T-helper 17 cell (primary cell): ENCODE data around the gene ZNF394. TPM values are rescaled to one million over a fixed set of nuclear protein-coding genes. Genes with fewer than 3 reads are reported as not detected.
"Not testable (repeated sequence)": the region's sequence is repeated elsewhere in the genome, so short reads cannot be mapped to it uniquely, and the experiment has no call there.

ENCODE experiments used
- ATAC-seq: fragments of 150-1000 bp; cut with Tn5 transposase; 2 replicates; pipeline ENCODE4 v1.10.0; 2021; ENCODE audit warnings: mild to moderate bottlenecking, moderate library complexity
- DNase-seq, 3 donors: peaks; one replicate each; pipeline versions ENCODE4 v3.0.0 to v3.0.0-alpha.2; 2020 to 2021
- H3K9me3 ChIP-seq: one replicate; pipeline ENCODE4 v1.7.0; 2013; ENCODE audit warnings: low read length, mild to moderate bottlenecking; ENCODE audit not compliant: control insufficient read depth, poor library complexity, severe bottlenecking
- H3K27ac Mint-ChIP-seq: one replicate; pipeline ENCODE4 v1.8.0; 2022; ENCODE audit warnings: mild to moderate bottlenecking, moderate library complexity, mixed read lengths
- H3K27me3 Mint-ChIP-seq: one replicate; pipeline ENCODE4 v1.8.0; 2022; ENCODE audit warnings: mixed read lengths
- H3K36me3 Mint-ChIP-seq: one replicate; pipeline ENCODE4 v1.8.0; 2022; ENCODE audit warnings: low read depth, mixed read lengths
- H3K4me1 Mint-ChIP-seq: one replicate; pipeline ENCODE4 v1.8.0; 2022; ENCODE audit warnings: mild to moderate bottlenecking, mixed read lengths
- H3K4me3 Mint-ChIP-seq: one replicate; pipeline ENCODE4 v1.8.0; 2022; ENCODE audit warnings: mild to moderate bottlenecking, moderate library complexity, mixed read lengths
- total RNA-seq, 4 donors: library from RNA in 2 of 4; stranded (reverse) in 2 of 4; gene quantifications; one replicate each; pipeline ENCODE4 v1.2.3 and lab custom pipeline; 2022 to 2026

Gene ZNF394
- total RNA-seq = 100 to 1,000 TPM; 189 to 198 TPM
- 139 to 230 reads per million in 2 donors for total RNA-seq (lab: John Stamatoyannopoulos, UW)

DNA sequence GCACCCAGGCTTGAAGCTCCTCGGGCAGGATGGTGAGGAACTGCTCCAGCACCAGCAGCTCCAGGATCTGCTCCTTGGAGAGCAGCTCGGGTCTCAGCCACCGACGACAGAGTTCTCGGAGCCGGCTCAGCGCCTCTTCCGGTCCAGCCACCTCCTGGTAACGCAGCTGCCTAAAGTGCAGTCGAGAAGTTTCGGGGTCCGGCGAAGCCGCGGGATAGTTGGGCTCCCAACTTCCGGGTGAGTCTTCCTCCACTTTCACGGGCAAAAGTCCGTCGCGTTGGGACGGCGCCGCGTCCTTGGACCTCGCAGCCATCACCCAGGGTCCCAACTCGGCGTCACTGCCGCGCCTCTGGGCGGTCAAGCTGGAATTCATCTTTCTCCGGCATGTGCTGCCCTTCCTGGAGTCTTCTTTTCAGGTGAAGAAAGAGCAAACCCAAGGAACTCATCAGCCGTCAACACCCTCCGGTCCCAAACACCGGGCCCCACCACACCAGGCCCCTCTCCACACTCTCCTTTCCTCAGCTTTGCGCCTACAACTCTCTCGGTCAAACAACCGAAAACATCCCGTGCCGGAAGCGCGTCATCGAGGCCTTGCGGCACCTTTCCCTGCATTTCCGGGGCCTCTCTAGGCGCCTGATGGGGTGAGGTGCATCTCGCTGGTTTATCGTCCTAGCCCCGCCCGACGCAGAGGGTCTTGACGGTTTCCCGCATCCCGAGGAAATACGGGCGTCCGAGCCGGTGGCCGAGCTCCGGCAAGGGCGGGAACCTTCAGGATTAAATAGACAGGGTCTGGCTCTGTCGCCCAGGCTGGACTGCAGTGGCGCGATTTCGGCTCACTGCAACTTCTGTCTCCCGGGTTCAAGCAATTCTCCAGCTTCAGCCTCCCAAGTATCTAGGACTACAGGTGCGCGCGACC is at the start of gene ZNF394:
Gene ZNF394, minus strand, starts transcription at position 561 of the 916 bp plus-strand sequence. Its CDS starts 188 bp downstream, at position 373.
- no peaks in the 10 kb centered on the region for H3K27me3 Mint-ChIP-seq
- peaks cover 19% of the 10 kb centered on the region for H3K4me1 Mint-ChIP-seq
- H3K27ac Mint-ChIP-seq = peak within 1 kb of the TSS; percentile 99
- no peaks in the 10 kb centered on the region for H3K9me3 ChIP-seq
- DNase-seq (peak; percentile 74 to 79 (median 77)), ATAC-seq (peak; percentile 51)
- peaks cover 4% of the 10 kb centered on the region for H3K36me3 Mint-ChIP-seq
- H3K4me3 Mint-ChIP-seq = peak within 1 kb of the TSS; percentile 100

DNA sequence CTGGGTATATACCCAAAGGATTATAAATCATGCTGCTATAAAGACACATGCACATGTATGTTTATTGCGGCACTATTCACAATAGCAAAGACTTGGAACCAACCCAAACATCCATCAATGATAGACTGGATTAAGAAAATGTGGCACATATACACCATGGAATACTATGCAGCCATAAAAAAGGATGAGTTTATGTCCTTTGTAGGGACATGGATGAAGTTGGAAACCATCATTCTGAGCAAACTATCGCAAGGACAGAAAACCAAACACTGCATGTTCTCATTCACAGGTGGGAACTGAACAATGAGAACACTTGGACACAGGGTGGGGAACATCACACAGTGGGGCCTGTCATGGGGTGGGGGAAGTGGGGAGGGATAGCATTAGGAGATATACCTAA is 49.5 kb upstream of the ZNF394 start:
- not testable (repeated sequence) for ATAC-seq, DNase-seq, H3K9me3 ChIP-seq, H3K27ac Mint-ChIP-seq, H3K36me3 Mint-ChIP-seq, H3K4me3 Mint-ChIP-seq, H3K27me3 Mint-ChIP-seq
- H3K4me1 Mint-ChIP-seq = peaks cover 20% of the 10 kb centered on the region

DNA sequence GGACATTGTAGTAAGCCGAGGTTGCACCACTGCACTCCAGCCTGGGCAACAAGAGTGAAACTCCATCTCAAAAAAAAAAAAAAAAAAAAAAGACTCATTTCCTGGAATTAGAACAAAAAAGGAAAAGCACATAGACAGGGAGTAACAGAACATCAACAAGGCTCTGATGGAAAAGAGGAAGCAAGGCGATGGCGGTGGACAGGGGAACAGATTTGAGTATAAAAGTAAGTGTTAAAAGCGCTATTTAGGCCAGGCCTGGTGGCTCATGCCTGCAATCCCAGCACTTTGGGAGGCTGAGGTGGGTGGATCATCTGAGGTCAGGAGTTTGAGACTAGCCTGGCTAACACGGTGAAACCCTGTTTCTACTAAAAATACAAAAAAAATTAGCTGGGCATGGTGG is 45.2 kb upstream of the ZNF394 start:
- H3K4me1 Mint-ChIP-seq, H3K9me3 ChIP-seq, ATAC-seq, H3K4me3 Mint-ChIP-seq, H3K36me3 Mint-ChIP-seq, DNase-seq, H3K27me3 Mint-ChIP-seq: not testable (repeated sequence)
- peak overlapping the region; percentile 41 for H3K27ac Mint-ChIP-seq

DNA sequence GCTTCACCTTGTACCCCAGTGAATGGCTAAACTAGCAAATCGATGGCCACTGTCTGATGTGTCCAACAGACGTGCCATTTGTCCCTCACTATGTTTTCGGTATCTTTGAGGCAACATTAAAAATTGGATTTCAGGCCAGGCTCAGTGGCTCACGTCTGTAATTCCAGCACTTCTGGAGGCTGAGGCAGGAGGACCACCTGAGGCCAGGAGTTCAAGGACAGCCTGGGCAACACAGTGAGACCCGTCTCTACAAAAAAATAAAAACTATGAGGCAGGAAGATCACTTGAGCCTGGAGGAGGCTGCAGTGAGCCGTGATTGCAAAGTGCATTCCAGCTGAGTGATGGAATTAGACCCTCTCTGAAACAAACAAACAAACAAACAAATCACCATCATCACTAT is 43.8 kb upstream of the ZNF394 start:
- ATAC-seq (no peak), DNase-seq (no peak)
- no peaks in the 10 kb centered on the region for H3K27me3 Mint-ChIP-seq
- H3K9me3 ChIP-seq = no peaks in the 10 kb centered on the region
- no peaks in the 10 kb centered on the region for H3K4me1 Mint-ChIP-seq
- H3K27ac Mint-ChIP-seq = no peak overlapping the region
- no peaks in the 10 kb centered on the region for H3K36me3 Mint-ChIP-seq
- H3K4me3 Mint-ChIP-seq = no peak overlapping the region

DNA sequence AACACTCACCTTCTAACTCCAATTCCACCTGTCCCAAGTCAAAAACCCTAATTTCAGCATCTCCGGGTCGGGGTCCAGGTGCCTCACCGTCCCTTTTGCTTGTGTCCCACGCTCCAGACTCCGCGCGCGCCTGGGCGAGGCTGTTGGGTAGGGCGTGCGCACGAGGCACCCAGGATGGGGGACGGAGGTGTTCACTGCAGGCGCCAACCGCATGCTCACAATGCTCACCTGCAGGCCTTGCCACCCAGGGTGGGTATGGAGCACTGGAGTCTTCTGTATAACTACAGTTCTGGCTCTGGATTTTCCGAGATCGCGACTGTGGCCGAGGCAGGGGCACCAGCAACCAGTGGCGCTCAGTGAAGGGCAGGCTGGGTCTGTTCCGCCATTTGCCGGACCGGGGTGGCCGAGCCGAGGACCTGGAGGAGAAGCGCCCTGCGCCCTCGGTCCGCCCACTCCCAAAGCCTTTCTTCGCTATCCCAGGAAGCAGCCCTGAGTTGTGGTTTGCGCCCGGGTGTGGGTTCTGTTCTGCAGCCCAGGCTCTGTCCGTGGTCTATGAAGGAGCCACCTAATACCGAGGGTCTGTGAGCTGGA is 43.1 kb upstream of the ZNF394 start:
- H3K4me3 Mint-ChIP-seq = no peak overlapping the region
- H3K9me3 ChIP-seq = no peaks in the 10 kb centered on the region
- ATAC-seq (no peak), DNase-seq (no peak)
- H3K4me1 Mint-ChIP-seq = no peaks in the 10 kb centered on the region
- no peaks in the 10 kb centered on the region for H3K27me3 Mint-ChIP-seq
- no peaks in the 10 kb centered on the region for H3K36me3 Mint-ChIP-seq
- no peak overlapping the region for H3K27ac Mint-ChIP-seq

DNA sequence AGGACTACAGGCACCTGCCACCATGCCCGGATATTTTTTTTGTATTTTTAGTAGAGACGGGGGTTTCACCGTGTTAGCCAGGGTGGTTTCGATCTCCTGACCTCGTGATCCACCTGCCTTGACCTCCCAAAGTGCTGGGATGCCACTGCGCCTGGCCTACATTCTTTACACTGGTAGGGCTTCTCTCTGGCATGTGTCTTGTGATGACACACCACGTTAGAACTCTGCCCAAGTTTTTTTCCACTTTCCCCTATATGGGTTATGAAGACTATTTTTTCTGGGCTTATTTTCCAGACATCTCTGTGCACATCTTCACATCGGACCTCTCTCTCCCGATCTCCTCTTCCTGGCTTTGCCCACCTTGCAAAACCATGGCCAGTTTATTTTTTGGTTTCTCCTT is 41.1 kb upstream of the ZNF394 start:
- ATAC-seq = no peak
- no peaks in the 10 kb centered on the region for H3K36me3 Mint-ChIP-seq
- H3K4me3 Mint-ChIP-seq = no peak overlapping the region
- no peak for DNase-seq
- H3K9me3 ChIP-seq = no peaks in the 10 kb centered on the region
- no peak overlapping the region for H3K27ac Mint-ChIP-seq
- no peaks in the 10 kb centered on the region for H3K27me3 Mint-ChIP-seq
- no peaks in the 10 kb centered on the region for H3K4me1 Mint-ChIP-seq

DNA sequence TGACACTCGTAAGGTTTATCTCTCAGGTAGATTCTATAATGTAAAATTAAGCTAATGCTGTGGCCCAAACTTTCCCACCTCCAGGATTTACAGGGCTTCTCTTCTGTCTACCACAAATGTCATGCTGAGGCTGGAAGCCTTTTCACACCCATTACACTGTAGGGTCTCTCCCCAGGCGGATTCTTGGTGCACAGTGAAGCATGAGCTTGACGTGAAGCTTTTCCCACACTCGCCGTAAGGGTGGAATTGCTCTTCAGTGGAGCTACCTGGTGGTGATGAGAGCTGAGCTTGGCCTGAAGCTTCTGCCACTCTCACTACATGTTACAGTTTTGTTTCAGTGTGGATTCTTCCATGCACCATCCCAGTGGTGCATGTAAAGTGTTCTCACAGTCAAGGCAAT is 40.5 kb upstream of the ZNF394 start:
- Mint-ChIP-seq H3K4me1 (no peaks in the 10 kb centered on the region), H3K27me3 (no peaks in the 10 kb centered on the region), H3K36me3 (no peaks in the 10 kb centered on the region), H3K4me3 (no peak overlapping the region), H3K27ac (no peak overlapping the region)
- ATAC-seq (no peak), DNase-seq (no peak)
- H3K9me3 ChIP-seq = no peaks in the 10 kb centered on the region

DNA sequence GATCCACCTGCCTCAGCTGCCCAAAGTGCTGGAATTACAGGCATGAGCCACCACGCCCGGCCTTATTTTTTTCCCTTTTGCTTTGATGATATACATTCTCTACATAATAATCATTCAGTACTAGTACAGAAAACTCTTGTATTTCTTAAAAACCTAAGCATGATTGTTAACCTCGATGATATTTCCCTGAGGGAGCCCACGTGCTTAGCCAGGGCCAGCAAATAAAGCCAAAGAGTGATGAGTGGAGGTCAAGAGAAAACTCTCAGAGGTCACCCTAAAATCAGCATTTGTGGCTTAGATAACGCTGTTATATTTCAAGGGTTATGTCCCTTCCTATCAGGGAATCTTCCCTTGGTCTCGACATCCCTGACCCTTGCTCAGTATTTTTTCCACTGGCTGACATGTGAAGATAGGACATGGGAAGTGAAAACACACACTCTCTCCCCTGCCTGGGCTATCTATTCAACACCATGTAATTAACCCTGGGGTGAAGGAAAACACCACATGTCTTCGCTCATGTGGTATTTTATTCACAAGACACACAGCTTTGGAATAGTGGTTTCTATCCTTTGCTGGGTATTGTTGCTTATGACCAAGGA is 39.2 kb upstream of the ZNF394 start:
- Mint-ChIP-seq H3K36me3 (no peaks in the 10 kb centered on the region), H3K27me3 (no peaks in the 10 kb centered on the region), H3K4me3 (no peak overlapping the region), H3K27ac (no peak overlapping the region), H3K4me1 (no peaks in the 10 kb centered on the region)
- no peak for ATAC-seq
- H3K9me3 ChIP-seq = peaks cover 3% of the 10 kb centered on the region
- DNase-seq = no peak

DNA sequence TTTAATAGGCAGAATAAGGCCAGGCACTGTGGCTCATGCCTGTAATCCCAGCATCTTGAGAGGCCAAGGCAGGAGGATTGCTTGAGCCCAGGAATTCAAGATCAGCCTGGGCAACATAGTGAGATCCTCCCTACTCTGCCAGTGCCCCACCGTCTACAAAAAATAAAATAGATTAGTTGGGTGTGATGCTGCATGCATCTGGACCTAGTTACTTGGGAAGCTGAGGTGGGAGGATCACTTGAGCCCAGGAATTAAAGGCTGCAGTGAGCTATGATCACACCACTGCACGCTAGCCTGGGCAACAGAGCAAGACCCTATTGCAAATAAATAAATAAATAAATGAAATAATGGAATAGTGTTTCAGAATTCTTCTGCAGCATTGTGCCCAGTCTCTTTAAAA is 35.6 kb upstream of the ZNF394 start:
- Mint-ChIP-seq H3K4me3 (no peak overlapping the region), H3K27ac (no peak overlapping the region), H3K36me3 (peaks cover 3% of the 10 kb centered on the region), H3K4me1 (no peaks in the 10 kb centered on the region), H3K27me3 (no peaks in the 10 kb centered on the region)
- H3K9me3 ChIP-seq = peaks cover 14% of the 10 kb centered on the region
- ATAC-seq (no peak), DNase-seq (no peak)

DNA sequence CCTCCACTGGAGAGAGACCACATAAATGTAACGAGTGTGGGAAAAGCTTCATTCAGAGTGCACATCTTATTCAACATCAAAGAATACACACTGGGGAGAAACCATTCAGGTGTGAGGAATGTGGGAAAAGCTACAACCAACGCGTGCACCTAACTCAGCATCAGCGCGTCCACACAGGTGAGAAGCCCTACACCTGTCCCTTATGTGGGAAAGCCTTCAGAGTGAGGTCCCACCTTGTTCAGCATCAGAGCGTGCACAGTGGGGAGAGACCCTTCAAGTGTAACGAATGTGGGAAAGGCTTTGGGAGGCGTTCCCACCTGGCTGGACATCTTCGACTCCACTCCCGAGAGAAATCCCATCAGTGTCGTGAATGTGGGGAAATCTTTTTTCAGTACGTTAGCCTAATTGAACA is 31.3 kb upstream of the ZNF394 start:
- no peak overlapping the region for H3K27ac Mint-ChIP-seq
- peaks cover 7% of the 10 kb centered on the region for H3K36me3 Mint-ChIP-seq
- H3K4me1 Mint-ChIP-seq = no peaks in the 10 kb centered on the region
- ATAC-seq (no peak), DNase-seq (no peak)
- no peak overlapping the region for H3K4me3 Mint-ChIP-seq
- H3K27me3 Mint-ChIP-seq = no peaks in the 10 kb centered on the region
- H3K9me3 ChIP-seq = peaks cover 14% of the 10 kb centered on the region

DNA sequence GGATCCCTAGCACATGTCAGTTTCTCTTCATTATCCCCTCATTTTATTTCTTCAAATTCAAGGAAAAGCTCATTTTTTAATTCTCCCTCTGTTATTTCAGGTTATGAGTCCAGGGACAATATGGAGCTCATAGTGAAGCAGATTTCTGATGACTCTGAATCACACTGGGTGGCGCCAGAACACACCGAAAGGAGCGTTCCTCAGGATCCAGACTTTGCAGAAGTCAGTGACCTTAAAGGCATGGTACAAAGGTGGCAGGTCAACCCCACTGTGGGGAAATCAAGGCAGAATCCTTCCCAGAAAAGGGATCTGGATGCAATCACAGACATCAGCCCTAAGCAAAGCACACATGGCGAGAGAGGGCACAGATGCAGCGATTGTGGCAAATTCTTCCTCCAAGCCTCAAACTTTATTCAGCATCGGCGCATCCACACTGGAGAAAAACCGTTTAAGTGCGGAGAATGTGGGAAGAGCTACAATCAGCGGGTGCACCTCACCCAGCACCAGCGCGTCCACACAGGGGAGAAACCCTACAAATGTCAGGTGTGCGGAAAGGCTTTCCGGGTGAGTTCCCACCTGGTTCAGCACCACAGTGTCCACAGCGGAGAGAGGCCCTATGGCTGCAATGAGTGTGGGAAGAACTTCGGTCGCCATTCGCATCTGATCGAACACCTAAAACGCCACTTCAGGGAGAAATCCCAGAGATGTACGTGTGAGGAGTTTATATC is 25.8 kb upstream of the ZNF394 start:
- H3K4me3 Mint-ChIP-seq = no peak overlapping the region
- no peak overlapping the region for H3K27ac Mint-ChIP-seq
- ATAC-seq = no peak
- peaks cover 15% of the 10 kb centered on the region for H3K36me3 Mint-ChIP-seq
- DNase-seq = no peak
- peaks cover 3% of the 10 kb centered on the region for H3K4me1 Mint-ChIP-seq
- no peaks in the 10 kb centered on the region for H3K27me3 Mint-ChIP-seq
- peaks cover 2% of the 10 kb centered on the region for H3K9me3 ChIP-seq

DNA sequence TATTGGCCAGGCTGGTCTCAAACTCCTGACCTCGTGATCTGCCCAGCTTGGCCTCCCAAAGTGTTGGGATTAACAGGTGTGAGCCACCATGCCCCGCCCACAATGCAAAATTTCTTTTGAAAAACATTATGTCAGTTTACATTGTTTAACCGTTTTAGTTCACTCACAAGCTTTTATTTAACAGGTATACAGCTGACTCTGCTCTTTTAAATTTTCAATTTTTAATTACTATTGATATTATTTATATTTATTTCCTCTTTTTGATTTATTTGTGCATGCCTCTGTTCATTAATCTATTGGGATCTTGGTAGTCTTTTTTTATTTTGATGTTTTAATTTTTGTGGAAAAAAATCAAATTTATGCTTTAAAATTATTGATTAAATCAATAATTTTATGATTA is 21.3 kb upstream of the ZNF394 start:
- H3K4me3 Mint-ChIP-seq = no peak overlapping the region
- H3K4me1 Mint-ChIP-seq = peaks cover 3% of the 10 kb centered on the region
- H3K27me3 Mint-ChIP-seq = no peaks in the 10 kb centered on the region
- H3K9me3 ChIP-seq = no peaks in the 10 kb centered on the region
- ATAC-seq = no peak
- H3K27ac Mint-ChIP-seq = no peak overlapping the region
- no peak for DNase-seq
- H3K36me3 Mint-ChIP-seq = peaks cover 11% of the 10 kb centered on the region

DNA sequence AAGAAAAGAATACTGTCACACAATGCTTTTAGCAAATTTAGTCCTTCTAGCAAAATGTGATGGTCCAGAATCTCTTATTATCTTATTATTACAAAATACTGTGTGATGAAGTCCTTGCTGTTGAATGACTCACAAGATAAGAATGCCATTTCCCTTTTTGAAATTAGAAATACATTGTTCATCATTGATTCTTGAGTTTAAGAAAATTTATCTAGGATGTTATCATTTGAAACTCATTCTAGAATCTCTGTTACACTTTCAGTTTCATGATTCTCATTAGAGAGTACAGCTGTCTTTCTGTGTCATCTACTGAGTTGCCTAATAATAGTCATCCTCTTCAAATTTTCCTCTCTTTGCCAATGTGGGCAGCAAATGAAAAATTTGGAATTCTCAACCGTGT is 14.0 kb upstream of the ZNF394 start:
- Mint-ChIP-seq H3K4me1 (peaks cover 7% of the 10 kb centered on the region), H3K36me3 (peaks cover 11% of the 10 kb centered on the region), H3K4me3 (no peak overlapping the region), H3K27ac (no peak overlapping the region), H3K27me3 (no peaks in the 10 kb centered on the region)
- DNase-seq = no peak
- ATAC-seq = no peak
- no peaks in the 10 kb centered on the region for H3K9me3 ChIP-seq
